Thyroid gland (tissue), 4 donors: ENCODE data around the gene GLRX.

Experiments
- CTCF ChIP-seq, 6 experiments: fragments of 200-600 bp in 3 of 6; fragments of 450-650 bp in 3 of 6; sonication (generic) in 3 of 6; IDR thresholded peaks; one replicate each; pipeline ENCODE4 v1.5.1; 2016 to 2019; ENCODE audit warnings: antibody characterized with exemption in 6 of 6, mild to moderate bottlenecking in 2 of 6, inconsistent platforms in 1 of 6, moderate library complexity in 1 of 6
- POLR2A ChIP-seq, 2 donors: fragments of 450-650 bp; IDR thresholded peaks; one replicate each; pipeline ENCODE4 v1.6.1; 2017; ENCODE audit warnings: antibody characterized with exemption in 2 of 2, mild to moderate bottlenecking in 2 of 2, moderate library complexity in 1 of 2

GRCh38 chr5:95870105-95870672 lies 47.7 kb upstream of the GLRX start:
- TF ChIP-seq CTCF (IDR thresholded peaks at IDR 0.05) (no peak), POLR2A (IDR thresholded peaks at IDR 0.05) (no peak)
